PC-9 (cell line): ENCODE measurements around the gene CTSH.

ENCODE experiments used
- CTCF ChIP-seq: fragments of 200-600 bp; sonication (generic); conservative IDR thresholded peaks from 2 replicates; pipeline ENCODE4 v1.6.1; 2017; ENCODE audit warnings: mixed run types, antibody characterized with exemption, mild to moderate bottlenecking, moderate library complexity
- EZH2 ChIP-seq: fragments of 200-600 bp; sonication (generic); IDR thresholded peaks from 2 replicates; pipeline ENCODE4 v1.8.0; 2017; ENCODE audit warnings: antibody characterized with exemption, low read depth

GRCh38 chr15:78993257-78993930 lies 48.5 kb upstream of the CTSH start:
- TF ChIP-seq CTCF (no peak), EZH2 (no peak)
